Ishikawa (cell line): ENCODE data around the gene ITGA11.

Experiments used
- CEBPB ChIP-seq: IDR thresholded peaks from 2 replicates; pipeline ENCODE4 v1.6.1; 2012
- CREB1 ChIP-seq: IDR thresholded peaks from 2 replicates; pipeline ENCODE4 v1.6.1; 2012; ENCODE audit warnings: low read depth
- EP300 ChIP-seq: IDR thresholded peaks from 2 replicates; pipeline ENCODE4 v1.6.1; 2012; ENCODE audit warnings: borderline replicate concordance
- MAX ChIP-seq: IDR thresholded peaks from 2 replicates; pipeline ENCODE4 v1.6.1; 2012
- NFIC ChIP-seq: IDR thresholded peaks from 2 replicates; pipeline ENCODE4 v1.6.1; 2012
- RAD21 ChIP-seq: IDR thresholded peaks from 2 replicates; pipeline ENCODE4 v1.6.1; 2012; ENCODE audit warnings: low read depth
- TAF1 ChIP-seq: IDR thresholded peaks from 2 replicates; pipeline ENCODE4 v1.6.1; 2012; ENCODE audit warnings: low read depth, mild to moderate bottlenecking
- USF1 ChIP-seq: IDR thresholded peaks from 2 replicates; pipeline ENCODE4 v1.6.1; 2012
- YY1 ChIP-seq: IDR thresholded peaks from 2 replicates; pipeline ENCODE4 v1.6.1; 2012; ENCODE audit warnings: low read depth
- ZBTB7A ChIP-seq: IDR thresholded peaks from 2 replicates; pipeline ENCODE4 v1.6.1; 2012; ENCODE audit warnings: low read depth
- TF ChIP-seq, protein P1 (sequence below): IDR thresholded peaks from 2 replicates; pipeline ENCODE4 v1.6.1; 2012; ENCODE audit warnings: low read depth, mild to moderate bottlenecking

DNA sequence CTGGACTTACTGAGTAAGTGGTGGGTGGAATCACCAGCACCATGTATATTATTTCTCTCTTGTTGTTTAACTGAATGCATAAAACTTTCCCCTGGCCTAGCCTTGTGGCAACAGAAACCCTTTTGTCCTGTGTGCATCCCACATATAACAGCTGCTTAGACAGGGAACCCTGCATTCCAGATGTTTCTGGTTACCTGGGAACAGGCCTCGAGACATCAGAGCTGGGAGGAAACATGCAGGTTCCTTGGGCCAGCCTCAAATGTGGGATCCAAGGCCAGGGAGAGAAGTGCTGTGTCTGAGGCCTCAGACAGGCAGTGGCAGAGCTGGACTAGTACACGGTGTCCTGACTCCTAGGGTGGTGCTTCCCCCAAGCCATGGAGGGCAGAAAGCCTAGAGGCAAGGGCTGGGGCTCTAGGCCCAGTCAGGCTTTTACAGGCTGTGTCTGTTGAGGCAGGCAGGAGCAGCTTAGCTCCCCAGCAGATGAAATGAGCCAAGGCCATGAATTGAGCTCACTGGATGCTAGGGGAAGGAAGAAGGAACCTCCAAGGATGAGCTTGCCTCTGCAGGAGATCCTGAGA, 57.7 kb downstream of the ITGA11 start:
- TF ChIP-seq NFIC = no peak
- no peak for TF ChIP-seq CREB1
- TF ChIP-seq RAD21 = no peak
- TF ChIP-seq MAX = no peak
- no peak for TF ChIP-seq TAF1
- TF ChIP-seq, protein P1, sequence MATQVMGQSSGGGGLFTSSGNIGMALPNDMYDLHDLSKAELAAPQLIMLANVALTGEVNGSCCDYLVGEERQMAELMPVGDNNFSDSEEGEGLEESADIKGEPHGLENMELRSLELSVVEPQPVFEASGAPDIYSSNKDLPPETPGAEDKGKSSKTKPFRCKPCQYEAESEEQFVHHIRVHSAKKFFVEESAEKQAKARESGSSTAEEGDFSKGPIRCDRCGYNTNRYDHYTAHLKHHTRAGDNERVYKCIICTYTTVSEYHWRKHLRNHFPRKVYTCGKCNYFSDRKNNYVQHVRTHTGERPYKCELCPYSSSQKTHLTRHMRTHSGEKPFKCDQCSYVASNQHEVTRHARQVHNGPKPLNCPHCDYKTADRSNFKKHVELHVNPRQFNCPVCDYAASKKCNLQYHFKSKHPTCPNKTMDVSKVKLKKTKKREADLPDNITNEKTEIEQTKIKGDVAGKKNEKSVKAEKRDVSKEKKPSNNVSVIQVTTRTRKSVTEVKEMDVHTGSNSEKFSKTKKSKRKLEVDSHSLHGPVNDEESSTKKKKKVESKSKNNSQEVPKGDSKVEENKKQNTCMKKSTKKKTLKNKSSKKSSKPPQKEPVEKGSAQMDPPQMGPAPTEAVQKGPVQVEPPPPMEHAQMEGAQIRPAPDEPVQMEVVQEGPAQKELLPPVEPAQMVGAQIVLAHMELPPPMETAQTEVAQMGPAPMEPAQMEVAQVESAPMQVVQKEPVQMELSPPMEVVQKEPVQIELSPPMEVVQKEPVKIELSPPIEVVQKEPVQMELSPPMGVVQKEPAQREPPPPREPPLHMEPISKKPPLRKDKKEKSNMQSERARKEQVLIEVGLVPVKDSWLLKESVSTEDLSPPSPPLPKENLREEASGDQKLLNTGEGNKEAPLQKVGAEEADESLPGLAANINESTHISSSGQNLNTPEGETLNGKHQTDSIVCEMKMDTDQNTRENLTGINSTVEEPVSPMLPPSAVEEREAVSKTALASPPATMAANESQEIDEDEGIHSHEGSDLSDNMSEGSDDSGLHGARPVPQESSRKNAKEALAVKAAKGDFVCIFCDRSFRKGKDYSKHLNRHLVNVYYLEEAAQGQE = no peak
- no peak for TF ChIP-seq CEBPB
- no peak for TF ChIP-seq YY1
- TF ChIP-seq EP300 = no peak
- no peak for TF ChIP-seq USF1
- no peak for TF ChIP-seq ZBTB7A
